HG03139 (cell line): ENCODE data around the gene SPAG7.

Experiments used
- ATAC-seq: cut with Tn5 transposase; IDR thresholded peaks from one replicate; pipeline ENCODE4 v1.9.1; 2021; ENCODE audit not compliant: unreplicated experiment

SPAG7 gene

DNA sequence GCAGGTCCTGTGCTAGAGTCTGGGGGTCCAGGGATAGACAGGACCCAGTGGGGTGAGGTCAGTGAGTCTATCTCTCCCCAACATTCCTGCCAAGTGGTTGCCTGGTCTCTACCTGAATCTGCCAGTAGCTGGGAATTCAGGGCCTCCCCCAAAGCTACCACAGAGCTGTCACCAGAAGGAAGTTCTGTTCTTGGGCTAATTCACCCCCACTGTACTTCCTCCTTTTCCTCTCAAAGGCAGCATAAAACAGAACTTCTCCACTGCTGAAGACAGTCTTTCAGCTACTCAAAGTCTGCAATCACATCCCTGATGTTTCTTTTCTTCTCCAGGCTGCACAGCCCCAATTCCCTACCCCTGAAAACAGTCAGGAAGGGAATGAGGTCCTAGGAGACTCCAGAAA lies 11.1 kb upstream of the SPAG7 start:
- ATAC-seq: no peak

- ATAC-seq: no peak
These were observed 6.6 kb upstream of the SPAG7 start for GRCh38 chr17:4974115-4974670.

GRCh38 chr17:4973256-4974114 lies 5.9 kb upstream of the SPAG7 start:
- ATAC-seq: no peak

DNA sequence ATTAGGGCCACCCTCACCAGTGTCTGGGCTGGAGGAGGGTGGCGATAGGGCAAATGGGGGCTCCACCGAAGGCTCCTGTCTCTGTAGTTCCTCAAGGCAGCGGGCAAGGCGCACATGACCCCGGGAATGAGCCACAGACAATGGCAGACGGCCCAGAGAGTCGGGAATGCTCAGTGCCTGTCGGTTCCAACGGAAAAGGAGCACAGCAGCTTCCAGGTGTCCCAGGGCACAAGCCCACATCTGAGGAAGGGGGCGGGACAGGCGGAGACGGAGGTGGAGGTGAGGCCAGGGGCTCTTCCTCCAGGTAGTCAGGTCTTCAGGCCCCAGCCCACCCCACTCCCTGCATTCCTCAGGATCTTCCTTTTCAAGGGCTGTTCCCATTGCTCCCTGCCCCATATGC lies 5.1 kb upstream of the SPAG7 start:
- no peak for ATAC-seq

DNA sequence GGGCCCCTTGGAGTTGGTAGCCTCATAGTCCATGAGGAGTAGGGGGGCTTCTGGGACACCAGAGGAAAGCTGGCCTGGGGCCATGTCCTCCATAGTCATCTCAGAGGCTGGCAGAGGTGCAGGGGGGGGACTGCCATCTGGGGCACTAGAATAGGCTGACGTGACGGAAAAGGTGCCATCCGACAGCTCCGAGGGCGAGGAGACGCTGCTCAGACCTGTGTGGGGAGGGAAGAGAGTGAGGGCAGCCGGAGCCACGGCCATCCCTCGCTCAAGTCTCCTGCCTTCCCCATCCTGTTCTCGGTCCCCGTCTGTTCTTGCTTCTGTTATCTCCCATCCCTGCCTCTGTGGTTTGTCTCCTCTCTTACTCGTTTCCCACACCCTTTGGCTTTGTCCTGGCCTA lies 4.7 kb upstream of the SPAG7 start:
- no peak for ATAC-seq

DNA sequence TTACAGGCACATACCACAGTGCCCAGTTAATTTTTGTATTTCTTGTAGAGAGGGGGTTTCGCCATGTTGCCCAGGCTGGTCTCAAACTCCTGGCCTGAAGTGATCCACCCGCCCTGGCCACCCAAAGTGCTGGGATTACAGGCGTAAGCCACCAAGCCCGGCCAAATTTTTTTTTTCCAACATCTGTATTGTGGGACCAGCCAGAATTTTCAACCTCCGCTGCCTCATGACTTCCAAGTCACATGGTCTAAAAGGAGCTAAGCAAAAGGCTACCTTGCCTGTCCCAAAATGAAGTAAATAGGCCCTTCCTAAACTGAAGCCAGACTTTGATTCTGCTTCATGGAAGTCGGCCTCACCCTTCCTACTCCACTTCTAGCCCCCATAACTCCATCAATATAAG lies 4.2 kb upstream of the SPAG7 start:
- no peak for ATAC-seq

- ATAC-seq: no peak
These were observed 2.7 kb upstream of the SPAG7 start for GRCh38 chr17:4970273-4970672.

DNA sequence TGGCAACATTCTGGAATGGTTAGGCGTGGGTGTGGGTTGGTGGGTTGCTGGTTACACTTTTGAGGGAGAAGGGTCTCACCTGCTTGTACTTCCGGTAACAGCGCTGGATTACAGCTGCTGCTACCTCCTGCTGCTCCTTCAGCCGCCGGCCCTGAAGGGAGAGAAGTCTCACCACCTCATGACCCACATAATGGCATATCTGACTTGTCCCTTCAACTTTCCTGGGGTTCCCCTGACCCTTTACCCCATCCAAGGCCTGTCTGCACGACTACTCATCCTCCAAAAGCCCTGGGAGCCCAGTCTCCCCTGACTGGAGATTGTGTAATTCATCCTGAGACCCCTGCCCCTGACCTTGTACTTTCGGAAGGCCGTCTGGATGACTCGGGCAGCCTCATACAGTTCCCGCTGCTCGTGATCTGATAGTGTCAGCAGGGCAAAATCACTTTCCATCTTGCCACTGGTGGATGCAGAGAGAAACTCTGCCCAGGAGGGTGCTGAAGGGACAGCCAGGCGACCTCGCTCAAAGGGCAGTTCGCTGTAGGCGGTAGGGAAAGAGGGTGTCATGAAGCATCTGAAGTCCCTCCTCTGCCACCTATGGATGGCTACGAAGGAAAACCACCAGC lies 2.0 kb upstream of the SPAG7 start:
- no peak for ATAC-seq

- no peak for ATAC-seq
These were observed 1.5 kb upstream of the SPAG7 start for GRCh38 chr17:4969047-4969550.

- no peak for ATAC-seq
These were observed 949 bp upstream of the SPAG7 start for GRCh38 chr17:4968486-4969046.

- peak; percentile 74 for ATAC-seq
These were observed 626 bp downstream of the SPAG7 start for GRCh38 chr17:4966844-4967538.

- ATAC-seq: no peak
These were observed 2.2 kb downstream of the SPAG7 start for GRCh38 chr17:4965311-4965986.

DNA sequence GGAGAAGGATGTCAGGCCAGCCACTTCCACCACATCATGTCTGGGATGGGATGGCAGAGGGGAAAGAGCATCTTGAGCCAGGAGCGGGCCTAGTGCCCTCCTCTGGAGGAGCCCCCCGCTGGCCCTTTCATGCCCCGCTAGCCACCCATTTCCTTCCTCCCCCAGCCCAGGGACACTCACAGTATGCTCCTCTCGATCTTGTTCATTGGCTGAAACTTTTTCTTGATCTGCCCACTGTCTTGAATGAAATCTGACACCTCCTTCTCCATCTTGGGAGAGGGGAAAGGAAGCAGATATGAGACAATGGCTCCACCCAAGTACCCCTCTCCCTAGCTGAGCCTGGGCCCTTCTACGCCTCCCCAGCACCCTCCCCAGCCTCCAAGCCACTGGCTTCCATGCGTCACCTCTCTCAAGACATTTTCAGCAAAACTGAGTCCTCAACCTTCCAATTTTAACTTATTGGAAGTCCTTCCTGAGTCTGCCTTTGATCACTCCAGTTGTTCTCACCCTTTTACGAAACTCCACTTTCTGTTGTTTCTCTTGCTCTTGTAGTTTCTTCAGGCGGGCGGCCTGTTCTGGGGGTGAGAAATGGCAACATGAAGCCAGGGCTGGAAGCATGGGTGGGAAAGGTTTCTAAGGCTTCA lies 7.2 kb downstream of the SPAG7 start:
- no peak for ATAC-seq

GRCh38 chr17:4959261-4959965 lies 8.2 kb downstream of the SPAG7 start:
- no peak for ATAC-seq

DNA sequence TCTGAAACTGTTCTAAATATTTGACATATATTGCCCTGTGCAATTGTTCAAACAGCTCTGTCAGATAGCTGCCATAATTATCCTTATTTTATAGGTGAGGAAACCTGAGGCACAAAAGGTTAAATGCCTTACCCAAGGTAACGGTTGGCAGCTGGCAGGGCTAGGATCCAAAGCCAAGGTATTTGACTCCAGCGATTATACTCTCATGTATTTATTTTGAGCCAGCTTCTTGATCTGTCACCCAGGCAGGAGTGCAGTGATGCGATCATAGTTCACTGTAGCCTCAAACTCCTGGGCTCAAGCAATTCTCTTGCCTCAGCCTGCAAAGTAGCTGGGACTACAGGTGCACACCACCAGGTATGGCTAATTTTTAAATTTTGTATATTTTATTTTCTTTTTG lies 9.5 kb downstream of the SPAG7 start:
- ATAC-seq: no peak

- no peak for ATAC-seq
These were observed 11.0 kb downstream of the SPAG7 start for GRCh38 chr17:4956493-4957061.

GRCh38 chr17:4955091-4955490 lies 12.5 kb downstream of the SPAG7 start:
- ATAC-seq: no peak

DNA sequence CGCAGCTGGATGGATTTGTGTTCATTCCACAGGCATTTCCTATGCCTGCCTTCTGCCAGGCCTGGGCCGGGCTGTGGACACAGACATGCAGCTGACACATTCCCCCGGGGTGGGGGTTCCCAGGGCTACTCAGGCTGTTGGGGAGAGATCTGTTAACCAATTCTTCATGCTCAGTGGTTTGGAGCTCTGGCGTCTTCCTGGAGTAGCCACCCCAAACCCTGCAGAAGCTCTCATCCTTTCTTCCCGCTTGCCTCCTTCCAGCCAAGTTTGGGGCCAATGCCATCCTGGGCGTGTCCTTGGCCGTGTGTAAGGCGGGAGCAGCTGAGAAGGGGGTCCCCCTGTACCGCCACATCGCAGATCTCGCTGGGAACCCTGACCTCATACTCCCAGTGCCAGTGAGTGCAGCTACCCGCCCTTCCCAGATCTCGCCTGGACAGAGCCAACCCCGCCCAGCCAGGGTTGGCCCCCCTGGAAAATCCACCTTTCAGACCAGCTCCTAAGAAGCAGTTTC lies 14.1 kb downstream of the SPAG7 start:
- no peak for ATAC-seq

DNA sequence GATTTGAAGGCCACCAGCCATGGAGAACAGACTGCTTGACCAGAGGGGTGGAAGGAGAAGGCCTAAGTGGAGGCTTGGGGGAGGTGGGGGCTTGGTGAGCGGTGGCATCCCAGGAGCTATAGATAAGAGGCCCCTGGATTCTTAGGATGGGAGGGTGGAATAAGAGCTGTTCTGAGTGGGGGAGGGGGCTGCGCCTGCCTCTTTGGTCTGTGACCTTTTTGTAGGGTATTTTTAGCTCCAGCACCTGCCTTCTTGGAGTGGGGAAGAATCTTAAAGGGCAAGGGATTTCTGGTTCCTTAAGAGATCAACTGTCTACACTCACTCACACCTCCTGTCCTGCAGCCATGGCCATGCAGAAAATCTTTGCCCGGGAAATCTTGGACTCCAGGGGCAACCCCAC lies 16.1 kb downstream of the SPAG7 start:
- no peak for ATAC-seq
